Activated naive CD8-positive, alpha-beta T cell treated with anti-CD3 and anti-CD28 coated beads, Interleukin-2, amount 10 ng/mL, durations not matched to agents 7 days and 5 days (primary cell): ENCODE measurements around the gene SPECC1L. TPM values are rescaled to one million over a fixed set of nuclear protein-coding genes. Genes with fewer than 3 reads are reported as not detected.
"Not testable (repeated sequence)": the region's sequence is repeated elsewhere in the genome, so short reads cannot be mapped to it uniquely, and the experiment has no call there.

Experiments
- ATAC-seq: fragments of 150-1000 bp; cut with Tn5 transposase; one replicate; pipeline ENCODE4 v1.10.0; 2021; ENCODE audit warnings: low read depth, moderate library complexity
- POLR2A ChIA-PET: fragments of 350-600 bp; sonication (Branson Sonifier 250); formaldehyde crosslinking; loops from one replicate; lab custom pipeline; 2021; ENCODE audit warnings: antibody characterized with exemption; lab: Charles Lee
- DNase-seq: peaks from one replicate; pipeline ENCODE4 v3.0.0; 2021
- H3K27ac Mint-ChIP-seq: one replicate; pipeline ENCODE4 v1.8.0; 2022; ENCODE audit warnings: mild to moderate bottlenecking, mixed read lengths
- H3K27me3 Mint-ChIP-seq: one replicate; pipeline ENCODE4 v1.8.0; 2022; ENCODE audit warnings: mild to moderate bottlenecking, moderate library complexity, mixed read lengths
- H3K36me3 Mint-ChIP-seq: one replicate; pipeline ENCODE4 v1.8.0; 2021; ENCODE audit warnings: mild to moderate bottlenecking, mixed read lengths
- H3K4me1 Mint-ChIP-seq: one replicate; pipeline ENCODE4 v1.8.0; 2021; ENCODE audit warnings: mixed read lengths
- H3K4me3 Mint-ChIP-seq: one replicate; pipeline ENCODE4 v1.8.0; 2022; ENCODE audit warnings: mild to moderate bottlenecking, moderate library complexity, mixed read lengths
- H3K9me3 Mint-ChIP-seq: one replicate; pipeline ENCODE4 v1.8.0; 2021; ENCODE audit warnings: mixed read lengths
- total RNA-seq, 2 experiments: library from RNA; stranded (reverse); gene quantifications; one replicate each; pipeline ENCODE4 v1.2.3, GENCODE V29; 2021

Gene SPECC1L
- total RNA-seq, 2 experiments from 2014 or later, result 55.4 to 59.4 TPM

- POLR2A ChIA-PET, result interaction anchor here (0.7 kb wide), 1 partner anchor 162 kb away, joined by 4 read pairs; no protein-coding TSS in a partner anchor
- not testable (repeated sequence) for H3K4me3 Mint-ChIP-seq, H3K9me3 Mint-ChIP-seq, DNase-seq, H3K27ac Mint-ChIP-seq, H3K27me3 Mint-ChIP-seq, ATAC-seq
- Mint-ChIP-seq H3K4me1 (peaks cover 39% of the 10 kb centered on the region), H3K36me3 (peaks cover 20% of the 10 kb centered on the region)
Measured at GRCh38 chr22:24280363-24280762, 9.7 kb downstream of the SPECC1L start.

GRCh38 chr22:24282401-24282800, 11.8 kb downstream of the SPECC1L start:
- Mint-ChIP-seq H3K9me3 (no peaks in the 10 kb centered on the region), H3K4me1 (peaks cover 38% of the 10 kb centered on the region), H3K4me3 (no peak overlapping the region), H3K36me3 (peaks cover 17% of the 10 kb centered on the region), H3K27ac (no peak overlapping the region), H3K27me3 (no peaks in the 10 kb centered on the region)
- no peak for ATAC-seq
- no peak for DNase-seq
- POLR2A ChIA-PET, result no interaction called here

GRCh38 chr22:24284747-24285203, 14.1 kb downstream of the SPECC1L start:
- no peaks in the 10 kb centered on the region for H3K27me3 Mint-ChIP-seq
- H3K9me3 Mint-ChIP-seq, result no peaks in the 10 kb centered on the region
- H3K27ac Mint-ChIP-seq, result peak overlapping the region; percentile 11
- POLR2A ChIA-PET, result interaction anchor here (1.6 kb wide), 1 partner anchor 14 kb away, joined by 4 read pairs; the partner anchor contains the start of gene SPECC1L
- H3K4me3 Mint-ChIP-seq, result peak overlapping the region; percentile 14
- no peak for DNase-seq
- peaks cover 36% of the 10 kb centered on the region for H3K4me1 Mint-ChIP-seq
- peaks cover 16% of the 10 kb centered on the region for H3K36me3 Mint-ChIP-seq
- peak; percentile 43 for ATAC-seq

GRCh38 chr22:24285245-24285644, 14.6 kb downstream of the SPECC1L start:
- Mint-ChIP-seq H3K4me1 (peaks cover 39% of the 10 kb centered on the region), H3K27me3 (no peaks in the 10 kb centered on the region), H3K27ac (peak overlapping the region; percentile 11), H3K4me3 (peak overlapping the region; percentile 14), H3K9me3 (no peaks in the 10 kb centered on the region), H3K36me3 (peaks cover 19% of the 10 kb centered on the region)
- no peak for DNase-seq
- peak; percentile 66 for ATAC-seq
- POLR2A ChIA-PET, result interaction anchor here (1.6 kb wide), 1 partner anchor 14 kb away, joined by 4 read pairs; the partner anchor contains the start of gene SPECC1L

GRCh38 chr22:24287212-24287611, 16.6 kb downstream of the SPECC1L start:
- H3K9me3 Mint-ChIP-seq, DNase-seq, ATAC-seq, POLR2A ChIA-PET, H3K27ac Mint-ChIP-seq, H3K4me3 Mint-ChIP-seq, H3K27me3 Mint-ChIP-seq: not testable (repeated sequence)
- Mint-ChIP-seq H3K36me3 (peaks cover 15% of the 10 kb centered on the region), H3K4me1 (peaks cover 28% of the 10 kb centered on the region)

GRCh38 chr22:24287801-24288200, 17.2 kb downstream of the SPECC1L start:
- Mint-ChIP-seq H3K4me1 (peaks cover 24% of the 10 kb centered on the region), H3K36me3 (peaks cover 12% of the 10 kb centered on the region)
- H3K27ac Mint-ChIP-seq, H3K9me3 Mint-ChIP-seq, DNase-seq, ATAC-seq, H3K4me3 Mint-ChIP-seq, POLR2A ChIA-PET, H3K27me3 Mint-ChIP-seq: not testable (repeated sequence)

- Mint-ChIP-seq H3K4me1 (peaks cover 22% of the 10 kb centered on the region), H3K4me3 (no peak overlapping the region), H3K27me3 (no peaks in the 10 kb centered on the region), H3K27ac (no peak overlapping the region), H3K9me3 (no peaks in the 10 kb centered on the region), H3K36me3 (peaks cover 7% of the 10 kb centered on the region)
- POLR2A ChIA-PET, result no interaction called here
- DNase-seq (no peak), ATAC-seq (no peak)
Measured at GRCh38 chr22:24289114-24289513, 18.5 kb downstream of the SPECC1L start.

- peaks cover 7% of the 10 kb centered on the region for H3K36me3 Mint-ChIP-seq
- peaks cover 19% of the 10 kb centered on the region for H3K4me1 Mint-ChIP-seq
- DNase-seq (no peak), ATAC-seq (no peak)
- H3K9me3 Mint-ChIP-seq, result no peaks in the 10 kb centered on the region
- no peaks in the 10 kb centered on the region for H3K27me3 Mint-ChIP-seq
- no peak overlapping the region for H3K4me3 Mint-ChIP-seq
- no peak overlapping the region for H3K27ac Mint-ChIP-seq
- POLR2A ChIA-PET, result no interaction called here
Measured at GRCh38 chr22:24289741-24290163, 19.1 kb downstream of the SPECC1L start.

- Mint-ChIP-seq H3K27ac (no peak overlapping the region), H3K27me3 (no peaks in the 10 kb centered on the region), H3K4me3 (no peak overlapping the region), H3K4me1 (peaks cover 12% of the 10 kb centered on the region), H3K9me3 (no peaks in the 10 kb centered on the region), H3K36me3 (peaks cover 7% of the 10 kb centered on the region)
- POLR2A ChIA-PET, result no interaction called here
- ATAC-seq (no peak), DNase-seq (no peak)
Measured at GRCh38 chr22:24290459-24290858, 19.8 kb downstream of the SPECC1L start.

GRCh38 chr22:24291515-24292201, 21.0 kb downstream of the SPECC1L start:
- ATAC-seq (no peak), DNase-seq (no peak)
- Mint-ChIP-seq H3K9me3 (no peaks in the 10 kb centered on the region), H3K36me3 (peaks cover 6% of the 10 kb centered on the region), H3K4me3 (no peak overlapping the region), H3K27me3 (no peaks in the 10 kb centered on the region), H3K4me1 (peaks cover 10% of the 10 kb centered on the region), H3K27ac (no peak overlapping the region)
- POLR2A ChIA-PET, result no interaction called here

- DNase-seq, H3K4me1 Mint-ChIP-seq, H3K4me3 Mint-ChIP-seq, POLR2A ChIA-PET, H3K9me3 Mint-ChIP-seq, H3K36me3 Mint-ChIP-seq, H3K27ac Mint-ChIP-seq, H3K27me3 Mint-ChIP-seq, ATAC-seq: not testable (repeated sequence)
Measured at GRCh38 chr22:24292202-24292830, 21.7 kb downstream of the SPECC1L start.

- H3K4me1 Mint-ChIP-seq, result peaks cover 14% of the 10 kb centered on the region
- ATAC-seq, H3K27me3 Mint-ChIP-seq, H3K27ac Mint-ChIP-seq, H3K9me3 Mint-ChIP-seq, H3K4me3 Mint-ChIP-seq, H3K36me3 Mint-ChIP-seq, POLR2A ChIA-PET, DNase-seq: not testable (repeated sequence)
Measured at GRCh38 chr22:24294913-24295312, 24.3 kb downstream of the SPECC1L start.

- DNase-seq, POLR2A ChIA-PET, H3K27ac Mint-ChIP-seq, H3K4me3 Mint-ChIP-seq, H3K9me3 Mint-ChIP-seq, H3K27me3 Mint-ChIP-seq, ATAC-seq: not testable (repeated sequence)
- peaks cover 16% of the 10 kb centered on the region for H3K36me3 Mint-ChIP-seq
- H3K4me1 Mint-ChIP-seq, result peaks cover 35% of the 10 kb centered on the region
Measured at GRCh38 chr22:24298497-24299155, 28.0 kb downstream of the SPECC1L start.
